T47D (cell line): Measurements from ENCODE around the gene KRT33A.
"Not testable (repeated sequence)": the region's sequence is repeated elsewhere in the genome, so short reads cannot be mapped to it uniquely, and the experiment has no call there.

Source experiments
- DNase-seq, 2 experiments: peaks; one replicate each; pipeline versions ENCODE4 v3.0.0 to v3.0.0-alpha.2; 2011 to 2012; ENCODE audit warnings: low read depth in 1 of 2, low spot score in 1 of 2
- JUND ChIP-seq: IDR thresholded peaks from 2 replicates; pipeline ENCODE4 v1.6.1; 2012; ENCODE audit warnings: low read depth
- in situ Hi-C: cut with HindIII; loops from 2 replicates; pipeline ENCODE4 v1.10.0; 2016; ENCODE audit warnings: low sequenced_read_pairs, low pct_unique_long_range_greater_than_20kb

KRT33A gene

DNA sequence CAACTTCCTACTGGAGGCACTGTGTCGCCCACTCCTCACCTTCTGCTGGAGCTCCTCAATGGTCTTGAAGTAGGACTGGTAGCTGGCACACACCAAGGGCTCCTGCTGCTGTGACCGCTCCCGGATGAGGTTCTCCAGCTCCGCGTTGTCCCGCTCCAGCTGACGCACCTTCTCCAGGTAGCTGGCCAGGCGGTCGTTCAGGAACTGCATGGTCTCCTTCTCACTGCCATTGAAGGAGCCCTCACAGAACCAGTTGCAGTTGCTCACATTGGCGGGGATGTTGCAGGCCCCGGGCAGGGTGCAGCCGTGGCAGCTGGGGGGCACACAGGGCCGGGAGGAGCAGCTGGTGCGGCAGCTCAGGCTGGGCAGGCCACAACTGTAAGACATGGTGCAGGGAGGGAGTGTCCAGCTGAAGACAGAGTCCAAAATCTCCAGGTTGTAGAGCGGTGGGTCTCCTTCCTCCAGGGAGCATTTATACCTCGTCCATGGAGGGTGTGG is at the start of gene KRT33A:
Gene KRT33A, minus strand, starts transcription at position 448 of the 498 bp plus-strand sequence. Its CDS starts 61 bp downstream, at position 387.
- DNase-seq, in situ Hi-C loops: not testable (repeated sequence)

DNA sequence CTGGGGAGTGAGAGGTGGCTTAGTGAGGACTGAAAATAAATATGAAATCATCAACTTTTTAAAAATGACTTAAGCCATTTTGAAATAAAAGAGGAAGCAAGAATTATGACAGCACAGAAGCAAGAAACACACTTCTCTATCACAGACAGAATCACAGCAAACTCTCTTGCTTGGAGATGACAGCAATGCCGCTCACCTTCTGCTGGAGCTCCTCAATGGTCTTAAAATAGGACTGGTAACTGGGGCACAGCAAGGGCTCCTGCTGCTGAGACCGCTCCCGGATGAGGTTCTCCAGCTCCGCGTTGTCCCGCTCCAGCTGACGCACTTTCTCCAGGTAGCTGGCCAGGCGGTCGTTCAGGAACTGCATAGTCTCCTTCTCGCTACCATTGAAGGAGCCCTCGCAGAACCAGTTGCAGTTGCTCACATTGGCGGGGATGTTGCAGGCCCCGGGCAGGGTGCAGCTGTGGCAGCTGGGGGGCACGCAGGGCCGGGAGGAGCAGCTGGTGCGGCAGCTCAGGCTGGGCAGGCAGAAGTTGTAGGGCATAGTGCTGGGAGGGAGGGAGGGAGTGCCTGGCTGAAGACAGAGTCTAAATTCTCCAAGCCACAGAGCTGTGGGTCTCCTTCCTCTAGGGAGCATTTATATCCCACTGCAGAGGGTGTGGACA is 46.5 kb upstream of the KRT33A start, which contains the start of gene KRT31:
Gene KRT31, minus strand, starts transcription at position 613 of the 665 bp plus-strand sequence. Its CDS starts 69 bp downstream, at position 544.
- in situ Hi-C loops: no loop called here

DNA sequence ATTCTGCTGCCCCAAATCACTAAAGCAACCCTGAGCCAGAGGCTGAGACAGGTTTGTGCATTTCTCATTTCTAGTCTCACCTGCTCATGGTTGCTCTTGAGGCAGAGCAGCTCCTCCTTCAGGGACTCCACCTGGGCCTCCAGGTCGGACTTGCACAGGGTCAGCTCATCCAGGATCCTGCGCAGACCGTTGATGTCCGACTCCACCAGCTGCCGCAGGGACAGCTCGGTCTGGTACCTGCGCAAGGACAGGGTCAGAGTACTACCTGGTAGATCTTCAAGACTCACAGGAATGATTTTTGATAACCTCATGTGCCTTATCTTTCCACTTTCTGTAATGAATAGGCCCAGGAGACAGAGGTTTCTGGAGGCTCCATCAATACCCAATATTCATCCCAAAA is 45.7 kb upstream of the KRT33A start:
- in situ Hi-C loops: no loop called here
- no peak for DNase-seq
- TF ChIP-seq JUND: no peak

More for the DNA sequence above, 46.5 kb upstream of the KRT33A start, which contains the start of gene KRT31:
- no peak for DNase-seq
- no peak for TF ChIP-seq JUND

DNA sequence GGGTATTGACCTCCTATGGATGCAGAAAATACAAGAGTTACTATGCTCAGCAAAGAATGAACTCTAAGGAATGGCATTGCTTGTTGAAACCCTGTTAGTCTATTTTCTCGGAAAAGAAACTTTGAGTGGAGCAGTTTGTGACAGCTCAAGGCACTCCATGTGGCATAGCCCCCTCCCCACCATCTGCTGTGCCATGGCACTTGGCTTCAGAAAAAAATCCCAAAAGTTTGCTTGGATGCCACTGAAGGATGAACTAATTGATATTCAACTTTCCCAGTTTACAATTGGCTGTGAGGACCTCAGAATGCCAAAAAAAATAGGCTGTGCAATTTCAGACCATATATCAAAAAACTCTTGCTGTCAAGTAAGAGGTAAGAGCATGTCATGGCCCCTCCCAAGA is 45.0 kb upstream of the KRT33A start:
- no peak for TF ChIP-seq JUND
- no peak for DNase-seq
- in situ Hi-C loops: no loop called here

DNA sequence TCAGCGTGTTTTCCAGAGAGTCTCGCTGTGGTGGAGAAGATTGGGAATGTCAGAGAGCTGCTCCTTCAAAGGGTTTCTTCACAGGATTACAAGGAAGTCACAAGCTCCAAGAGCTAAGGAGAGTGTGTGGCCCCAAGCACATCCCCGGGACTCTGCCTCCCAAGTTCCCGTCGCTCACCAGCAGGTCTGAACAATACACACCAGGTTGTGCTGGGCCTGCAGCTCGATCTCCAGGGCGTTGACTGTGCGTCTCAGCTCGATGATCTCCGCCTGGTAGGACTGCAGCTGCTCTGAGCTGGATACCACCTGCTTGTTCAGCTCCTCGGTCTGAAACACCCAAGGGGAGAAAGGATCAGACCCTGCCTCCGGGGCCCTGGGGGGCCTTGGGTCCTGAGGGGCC is 44.4 kb upstream of the KRT33A start:
- DNase-seq: not testable (repeated sequence)

DNA sequence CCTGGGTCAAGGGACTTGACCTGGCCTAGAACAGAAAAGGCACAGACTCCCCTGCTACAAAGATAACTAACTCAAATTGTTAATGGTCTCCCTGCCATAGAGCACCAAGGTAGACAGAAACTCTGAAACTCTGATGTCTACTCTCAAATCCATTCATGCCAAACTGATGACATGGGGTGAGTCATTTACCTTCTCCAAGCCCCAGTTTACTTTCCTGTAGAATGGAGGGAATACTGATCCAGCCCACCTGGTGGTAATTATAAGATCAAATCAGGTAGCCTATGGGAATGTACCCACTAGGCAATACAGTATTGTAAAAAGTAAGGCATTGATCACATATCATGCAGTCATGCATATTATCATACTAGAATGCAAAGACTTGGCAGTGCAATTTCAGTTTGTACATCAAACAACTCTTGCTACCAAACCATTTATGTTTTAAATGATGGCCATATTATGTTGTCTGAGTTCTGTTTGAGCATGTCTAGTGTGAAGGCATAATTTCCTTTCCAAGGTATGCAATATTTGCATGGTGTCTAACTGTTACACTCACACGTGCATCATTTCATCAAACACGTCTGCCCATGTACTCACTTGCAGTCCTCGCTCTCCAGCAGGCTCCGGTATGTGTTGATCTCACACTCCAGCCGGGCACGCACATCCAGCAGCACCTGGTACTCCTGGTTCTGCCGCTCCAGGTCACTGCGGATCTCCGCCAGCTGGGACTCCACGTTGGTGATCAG is 43.8 kb upstream of the KRT33A start:
- DNase-seq: no peak
- in situ Hi-C loops: no loop called here
- TF ChIP-seq JUND: no peak

More for the DNA sequence above, 44.4 kb upstream of the KRT33A start:
- in situ Hi-C loops: not testable (repeated sequence)

DNA sequence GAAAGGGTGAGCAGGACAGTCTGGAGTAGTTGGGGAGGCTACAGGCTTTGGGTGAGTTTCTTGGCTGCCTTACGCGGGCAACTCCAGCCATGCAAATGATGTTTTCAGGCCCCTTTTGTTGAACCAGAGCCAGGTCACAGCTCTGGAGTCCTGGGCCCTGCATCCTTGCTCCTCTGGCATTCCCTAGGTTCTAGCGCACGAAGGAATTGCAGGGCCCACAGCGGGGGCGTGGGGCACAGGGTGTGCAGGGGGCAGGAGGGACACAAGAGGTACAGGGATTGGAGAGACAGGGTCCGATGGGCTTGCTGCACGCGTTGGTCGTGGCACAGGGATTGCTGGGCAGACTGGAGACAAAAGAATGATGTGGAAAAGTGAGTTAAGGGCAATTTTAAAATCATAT is 43.2 kb upstream of the KRT33A start:
- DNase-seq: no peak
- TF ChIP-seq JUND: no peak

DNA sequence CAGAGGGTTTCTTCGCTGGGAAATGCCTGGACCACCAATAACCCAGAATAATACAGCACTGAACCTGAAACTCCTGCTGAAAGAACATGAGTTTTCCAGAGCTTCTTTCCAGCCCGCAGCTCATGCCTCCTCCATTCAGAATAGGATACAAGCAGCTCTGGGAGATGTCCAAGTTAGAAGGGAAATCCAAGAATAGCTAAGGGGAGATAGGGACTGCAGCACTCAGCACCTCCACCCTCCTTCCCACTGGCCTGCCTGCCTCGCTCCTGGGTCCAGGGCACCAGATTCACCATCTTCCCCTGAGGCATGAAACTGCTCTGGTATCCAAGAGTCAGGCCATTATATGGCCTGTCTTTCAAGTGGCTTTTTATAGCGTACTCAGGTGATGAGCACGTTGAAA is 42.7 kb upstream of the KRT33A start:
- in situ Hi-C loops: no loop called here
- DNase-seq: no peak
- TF ChIP-seq JUND: no peak

More for the DNA sequence above, 43.2 kb upstream of the KRT33A start:
- in situ Hi-C loops: no loop called here

DNA sequence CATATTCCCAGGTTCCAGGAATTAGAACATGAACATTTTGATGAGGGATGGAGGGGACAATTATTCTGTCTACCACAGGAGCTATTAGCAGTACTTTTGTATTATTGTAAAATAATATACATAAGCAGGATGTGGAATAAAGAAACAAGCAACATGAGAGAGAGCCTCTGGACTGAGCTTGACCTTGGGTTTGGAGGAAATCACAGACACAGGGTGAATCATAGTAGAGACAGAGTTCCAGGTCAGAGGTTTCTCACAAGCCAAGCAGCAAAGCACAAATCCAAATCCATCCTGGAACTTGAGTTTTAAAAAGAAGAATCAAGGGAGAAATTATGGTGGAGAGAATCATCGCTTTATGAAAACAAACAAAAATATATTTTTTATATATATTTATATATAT is 41.6 kb upstream of the KRT33A start:
- in situ Hi-C loops: no loop called here
- no peak for TF ChIP-seq JUND
- no peak for DNase-seq

DNA sequence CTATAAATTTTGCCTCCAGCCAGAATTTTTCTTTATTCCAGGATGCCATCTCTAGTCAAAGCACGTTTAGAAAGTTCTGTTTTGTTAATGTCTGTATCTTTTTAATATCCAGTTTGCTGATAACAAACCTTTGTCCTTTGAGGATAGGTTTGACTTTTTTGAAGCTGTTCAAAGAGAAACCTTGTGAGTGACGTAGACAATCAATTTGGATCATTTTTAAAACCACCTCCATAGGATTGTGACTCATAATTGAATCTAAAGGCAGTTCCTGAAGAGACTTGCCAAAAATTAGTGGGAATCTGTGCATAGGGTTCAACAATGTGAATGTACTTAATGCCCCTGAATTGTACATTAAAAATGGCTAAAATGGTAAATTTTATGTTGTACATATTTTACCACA is 40.9 kb upstream of the KRT33A start:
- in situ Hi-C loops: no loop called here
- no peak for TF ChIP-seq JUND
- DNase-seq: no peak

DNA sequence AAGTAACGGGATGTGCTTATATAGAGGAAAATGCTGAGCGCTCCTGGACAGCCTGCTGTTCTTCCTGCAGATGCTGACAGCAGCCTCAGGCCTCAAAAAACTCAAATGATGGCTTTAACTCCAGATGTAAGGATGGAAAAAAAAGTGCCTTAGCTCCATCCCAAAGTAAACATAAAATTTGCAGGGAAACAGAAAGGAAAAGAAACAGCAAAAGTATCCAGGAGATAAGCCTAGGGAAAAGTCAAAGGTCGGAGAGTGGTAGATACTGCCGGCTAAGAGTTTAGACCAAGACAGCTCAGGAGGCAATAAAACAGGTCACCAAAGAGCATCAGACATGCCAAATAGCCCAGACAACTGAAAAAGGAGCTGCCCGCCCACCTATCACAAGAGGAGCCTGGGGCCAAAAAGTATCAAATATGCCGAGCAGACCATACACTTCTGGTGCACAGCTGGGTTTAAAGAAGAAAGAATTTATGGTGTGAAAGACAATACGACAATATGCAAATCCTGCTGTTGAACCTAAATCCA is 39.8 kb upstream of the KRT33A start:
- in situ Hi-C loops: no loop called here
- no peak for DNase-seq
- no peak for TF ChIP-seq JUND

DNA sequence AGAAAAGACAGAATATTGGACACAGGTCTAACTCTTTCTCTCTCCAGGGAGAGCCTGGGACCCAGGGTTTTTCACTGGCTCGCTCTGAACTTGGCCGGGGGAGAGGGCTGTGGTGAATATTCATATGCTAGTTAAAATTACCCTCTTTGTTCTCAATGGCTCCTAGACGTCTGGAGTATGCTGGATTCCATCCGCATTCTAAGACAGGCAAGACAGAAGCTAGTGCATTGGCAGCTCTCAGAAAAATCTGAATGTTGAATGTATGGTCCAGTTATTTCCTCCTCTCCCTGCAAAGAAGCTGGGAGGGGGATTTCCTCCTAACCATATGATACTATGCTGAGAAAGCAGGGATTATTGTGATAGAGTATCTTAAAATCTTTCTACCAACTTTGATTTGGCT is 37.0 kb upstream of the KRT33A start:
- DNase-seq: no peak
- no peak for TF ChIP-seq JUND
- in situ Hi-C loops: no loop called here

DNA sequence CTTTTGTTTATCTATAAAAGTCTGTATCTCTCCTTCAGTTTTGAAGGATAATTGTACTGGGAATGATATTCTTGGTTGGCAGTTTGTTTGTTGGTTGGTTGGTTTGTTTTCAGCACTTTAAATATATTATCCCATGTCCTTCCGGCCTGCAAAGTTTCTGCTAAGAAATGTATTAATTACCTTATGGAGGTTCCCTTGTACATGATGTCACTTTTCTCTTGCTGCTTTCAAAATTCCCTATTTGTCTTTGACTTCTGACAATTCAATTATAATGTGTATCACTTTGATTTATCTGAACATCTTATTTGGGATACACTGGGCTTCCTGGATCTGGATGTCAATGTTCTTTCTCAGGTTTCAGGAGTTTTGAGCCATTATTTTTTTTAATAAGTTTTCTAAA is 35.6 kb upstream of the KRT33A start:
- in situ Hi-C loops: no loop called here
- no peak for TF ChIP-seq JUND
- no peak for DNase-seq
